Measurements from ENCODE around the gene ARVCF. TPM values are rescaled to one million over a fixed set of nuclear protein-coding genes. Genes with fewer than 3 reads are reported as not detected.

ARVCF gene
- total and polyA plus RNA-seq, 2 of the 8 experiments (the other 6 are each of a cell fraction or from before 2014, with no cell fraction given), result 31.0 to 43.2 TPM

GRCh38 chr22:20043057-20043996 lies 26.7 kb upstream of the ARVCF start (continued):
- TF ChIP-seq JUND (IDR thresholded peaks at IDR 0.05; ENCODE audit: low read length) (no peak), RNF2 (IDR thresholded peaks at IDR 0.05; ENCODE audit: borderline replicate concordance, low read depth, low read length, missing control alignments, poor library complexity, severe bottlenecking) (no peak), TAF1 (IDR thresholded peaks at IDR 0.05; ENCODE audit: low read depth, low read length) (no peak), NANOG (IDR thresholded peaks at IDR 0.05; ENCODE audit: insufficient read depth, low read depth, low read length, poor library complexity, severe bottlenecking) (no peak), FOSL1 (IDR thresholded peaks at IDR 0.05; ENCODE audit: insufficient read depth, low read depth, low read length) (no peak)
